Upper lobe of right lung (tissue), 1 donor: ENCODE measurements around the gene RBPMS2. TPM values are rescaled to one million over a fixed set of nuclear protein-coding genes. Genes with fewer than 3 reads are reported as not detected.

Source experiments
- ATAC-seq: fragments of 200-7000 bp; cut with Tn5 transposase; one replicate; pipeline ENCODE4 v1.9.1; 2020; ENCODE audit warnings: mild to moderate bottlenecking, moderate library complexity
- DNase-seq: peaks from one replicate; pipeline ENCODE4 v3.0.0-alpha.2; 2020
- H3K27ac ChIP-seq: fragments of 200-600 bp; one replicate; pipeline ENCODE4 v1.8.0; 2022
- H3K27me3 ChIP-seq: fragments of 200-600 bp; one replicate; pipeline ENCODE4 v1.8.0; 2022; ENCODE audit warnings: mild to moderate bottlenecking
- H3K36me3 ChIP-seq: fragments of 200-600 bp; one replicate; pipeline ENCODE4 v1.8.0; 2022
- H3K4me1 ChIP-seq: fragments of 200-600 bp; one replicate; pipeline ENCODE4 v1.8.0; 2022
- H3K4me3 ChIP-seq: fragments of 200-600 bp; one replicate; pipeline ENCODE4 v1.8.0; 2022; ENCODE audit warnings: mild to moderate bottlenecking
- H3K9me3 ChIP-seq: fragments of 200-600 bp; one replicate; pipeline ENCODE4 v1.8.0; 2022
- CTCF ChIP-seq: fragments of 200-600 bp; IDR thresholded peaks from one replicate; pipeline ENCODE4 v1.8.0; 2022; ENCODE audit warnings: antibody characterized with exemption
- intact Hi-C: fragments of 100-400 bp; cut with DNase I; formaldehyde crosslinking; loops from one replicate; pipeline ENCODE4 v1.11.0; 2022
- total RNA-seq: library from RNA; stranded (reverse); fragmentation: NEBNext Ultra II Directional; extraction: Animal tissue kit (Norgen Biotek cat#: 25700); gene quantifications from one replicate; pipeline ENCODE4 v1.2.1, GENCODE V29; 2021
- donor health status: DM: no; HTN: yes; CAD: no; lungs with severe emphysema.

Gene RBPMS2
- total RNA-seq, 1 donor from 2014 or later: 4.5 TPM

- Histone ChIP-seq H3K27ac (no peak overlapping the region), H3K4me1 (no peaks in the 10 kb centered on the region), H3K36me3 (no peaks in the 10 kb centered on the region), H3K27me3 (no peaks in the 10 kb centered on the region), H3K4me3 (no peak overlapping the region), H3K9me3 (no peaks in the 10 kb centered on the region)
- ATAC-seq: peak; percentile 49
- intact Hi-C loops: no loop called here
- TF ChIP-seq CTCF: no peak
- DNase-seq: no peak
These were observed 19.9 kb downstream of the RBPMS2 start for GRCh38 chr15:64755427-64755940.

GRCh38 chr15:64754663-64755426, 20.5 kb downstream of the RBPMS2 start:
- H3K27me3 ChIP-seq: no peaks in the 10 kb centered on the region
- no peak for TF ChIP-seq CTCF
- H3K27ac ChIP-seq: no peak overlapping the region
- no peak overlapping the region for H3K4me3 ChIP-seq
- no peaks in the 10 kb centered on the region for H3K9me3 ChIP-seq
- H3K36me3 ChIP-seq: no peaks in the 10 kb centered on the region
- intact Hi-C loops: no loop called here
- H3K4me1 ChIP-seq: no peaks in the 10 kb centered on the region
- ATAC-seq: peak; percentile 21
- DNase-seq: no peak

GRCh38 chr15:64753480-64754185, 21.8 kb downstream of the RBPMS2 start:
- H3K4me3 ChIP-seq: no peak overlapping the region
- intact Hi-C loops: no loop called here
- DNase-seq (no peak), ATAC-seq (no peak)
- no peaks in the 10 kb centered on the region for H3K9me3 ChIP-seq
- H3K4me1 ChIP-seq: no peaks in the 10 kb centered on the region
- no peaks in the 10 kb centered on the region for H3K36me3 ChIP-seq
- no peak for TF ChIP-seq CTCF
- no peaks in the 10 kb centered on the region for H3K27me3 ChIP-seq
- no peak overlapping the region for H3K27ac ChIP-seq

GRCh38 chr15:64751464-64751863, 23.9 kb downstream of the RBPMS2 start:
- H3K27ac ChIP-seq: no peak overlapping the region
- DNase-seq (no peak), ATAC-seq (no peak)

GRCh38 chr15:64749999-64750657, 25.3 kb downstream of the RBPMS2 start:
- TF ChIP-seq CTCF: no peak
- no peaks in the 10 kb centered on the region for H3K27me3 ChIP-seq
- H3K4me3 ChIP-seq: no peak overlapping the region
- ATAC-seq (no peak), DNase-seq (no peak)
- H3K36me3 ChIP-seq: no peaks in the 10 kb centered on the region
- intact Hi-C loops: no loop called here
- no peaks in the 10 kb centered on the region for H3K9me3 ChIP-seq
- H3K4me1 ChIP-seq: no peaks in the 10 kb centered on the region
- no peak overlapping the region for H3K27ac ChIP-seq

More at GRCh38 chr15:64751464-64751863, 23.9 kb downstream of the RBPMS2 start:
- no peak for TF ChIP-seq CTCF
- Histone ChIP-seq H3K9me3 (no peaks in the 10 kb centered on the region), H3K4me1 (no peaks in the 10 kb centered on the region), H3K4me3 (no peak overlapping the region), H3K27me3 (no peaks in the 10 kb centered on the region), H3K36me3 (no peaks in the 10 kb centered on the region)
- intact Hi-C loops: no loop called here
